HG03135 (cell line): Measurements from ENCODE around the gene ANKS1B.
A peak's percentile ranks its signal among the peaks of the same experiment; 100 is the strongest.

Experiments used
- ATAC-seq: cut with Tn5 transposase; IDR thresholded peaks from one replicate; pipeline ENCODE4 v1.9.1; 2021; ENCODE audit warnings: mild to moderate bottlenecking, moderate library complexity; ENCODE audit not compliant: unreplicated experiment

ANKS1B gene

DNA sequence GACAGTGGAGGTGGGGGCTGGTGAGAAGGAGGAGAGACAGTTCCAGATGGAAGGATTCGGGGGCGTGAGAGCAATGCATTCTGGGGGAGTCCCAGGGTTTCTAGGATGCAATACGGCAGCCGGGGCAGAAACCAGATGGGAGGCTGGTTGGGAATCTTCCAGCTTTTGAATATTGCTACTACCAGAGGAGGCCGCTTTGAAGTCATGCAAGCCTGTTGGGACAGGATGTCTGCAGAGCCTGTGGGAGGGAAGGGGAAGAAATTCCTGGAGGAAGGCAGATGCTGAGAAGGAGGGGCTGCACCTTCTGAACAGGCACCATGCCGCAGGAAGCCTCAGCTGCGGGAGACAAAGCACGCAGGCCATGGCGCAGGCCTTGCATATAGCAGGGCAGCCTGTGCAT, 1234.2 kb downstream of the ANKS1B start:
- ATAC-seq = no peak

DNA sequence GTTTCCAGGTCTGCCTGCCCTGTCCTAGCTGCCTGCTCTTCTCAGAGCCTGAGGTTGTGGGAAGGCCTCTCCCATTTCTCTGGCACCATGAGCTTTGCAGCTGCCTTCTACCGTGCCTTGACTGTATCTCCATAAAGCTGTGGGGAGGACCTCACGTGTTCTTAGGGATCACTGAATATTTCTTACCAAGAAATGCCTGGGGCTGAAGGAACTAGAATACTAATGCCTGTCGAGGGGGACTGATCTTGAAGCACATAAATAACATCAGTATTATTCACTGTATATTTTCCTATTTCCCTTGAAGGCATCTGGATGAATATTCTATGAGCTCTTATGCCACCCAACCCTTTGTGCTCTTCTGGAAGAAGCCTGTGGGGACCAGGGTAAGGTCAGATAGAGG, 1236.3 kb downstream of the ANKS1B start:
- ATAC-seq = no peak

DNA sequence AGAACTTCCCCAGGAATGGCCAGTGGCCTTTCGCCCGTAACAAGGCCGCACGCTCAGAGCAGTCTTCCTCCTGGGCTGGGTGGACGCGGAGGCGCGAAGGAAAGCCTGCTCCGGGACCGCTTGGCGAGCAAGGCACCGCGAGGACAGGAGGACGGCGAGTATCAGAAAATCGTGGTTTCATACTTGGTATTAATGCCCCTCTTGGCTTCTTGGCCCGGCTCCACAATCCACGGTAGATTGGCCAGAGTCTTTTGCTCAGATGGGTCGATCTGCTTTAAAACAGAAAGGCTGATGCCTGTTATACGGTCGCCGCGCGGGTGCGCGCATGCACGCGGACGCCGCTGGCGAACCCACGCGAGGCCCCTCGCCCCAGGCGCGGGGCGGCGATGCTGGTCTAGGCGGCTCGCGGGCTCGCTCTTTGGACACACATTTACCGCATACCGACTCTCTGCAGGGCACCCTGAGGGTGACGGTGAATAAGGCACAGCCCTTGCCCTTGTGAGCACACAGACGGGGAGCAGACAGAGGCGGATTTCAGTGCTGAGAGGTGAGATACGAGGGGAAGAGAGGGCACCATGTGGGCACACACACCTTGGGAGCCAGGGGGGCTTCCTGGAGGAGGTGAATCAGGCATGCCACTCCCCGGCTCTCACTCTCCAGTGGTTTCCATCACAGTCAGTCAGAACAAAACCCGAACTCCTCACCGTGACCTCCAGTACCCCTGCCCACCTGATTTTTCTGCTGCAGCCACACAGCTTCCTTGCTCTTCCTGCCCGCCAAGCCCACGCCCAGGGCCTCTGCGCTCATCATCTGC, 1239.0 kb downstream of the ANKS1B start:
- peak; percentile 56 for ATAC-seq

DNA sequence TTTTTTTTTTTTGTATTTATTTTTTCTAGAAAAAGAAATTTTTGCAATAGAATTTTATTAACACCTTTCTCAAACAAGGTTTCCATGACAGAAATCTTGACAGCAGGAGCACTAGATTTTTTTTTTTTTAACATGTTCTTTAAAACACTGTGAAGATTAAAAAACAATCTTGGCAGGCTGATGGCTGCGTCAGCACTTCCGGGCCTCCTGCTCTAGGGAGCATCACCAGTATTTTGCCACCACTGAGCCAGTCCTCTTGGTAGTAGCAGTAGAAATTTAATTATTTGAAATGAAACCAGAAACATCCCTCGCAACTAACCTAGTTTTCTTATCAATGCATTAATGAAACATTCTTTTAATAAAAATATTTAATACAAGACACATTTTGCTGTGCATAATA, 1240.1 kb downstream of the ANKS1B start:
- ATAC-seq = no peak

DNA sequence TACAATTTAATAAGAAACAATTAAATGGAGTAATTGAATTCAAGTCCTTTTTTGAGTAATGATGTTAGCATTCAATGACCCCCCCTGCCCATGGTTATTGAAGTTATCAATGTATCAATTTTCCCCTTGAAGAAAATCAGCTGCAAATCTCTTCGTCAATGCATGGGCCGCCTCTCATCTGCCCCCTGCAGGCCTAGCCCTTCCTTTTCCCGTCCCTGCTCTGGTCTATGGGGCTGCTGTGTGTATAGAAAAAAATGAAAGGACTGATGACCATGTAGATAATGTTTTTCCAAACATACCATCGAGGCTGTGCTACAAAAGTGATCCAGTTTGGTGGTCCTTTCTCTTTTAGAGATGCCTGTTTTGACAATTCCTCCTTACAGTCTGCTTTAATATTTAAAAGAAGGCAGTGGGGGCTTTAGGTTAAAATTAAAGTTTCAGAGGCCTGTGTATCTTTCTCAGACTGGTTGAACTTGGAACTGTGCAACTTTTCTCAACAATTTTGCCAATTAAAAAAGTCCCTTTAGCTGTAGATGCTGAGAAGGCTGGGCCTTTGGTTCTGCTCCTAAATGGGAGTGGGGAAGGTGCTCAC, 1241.3 kb downstream of the ANKS1B start:
- ATAC-seq = no peak

DNA sequence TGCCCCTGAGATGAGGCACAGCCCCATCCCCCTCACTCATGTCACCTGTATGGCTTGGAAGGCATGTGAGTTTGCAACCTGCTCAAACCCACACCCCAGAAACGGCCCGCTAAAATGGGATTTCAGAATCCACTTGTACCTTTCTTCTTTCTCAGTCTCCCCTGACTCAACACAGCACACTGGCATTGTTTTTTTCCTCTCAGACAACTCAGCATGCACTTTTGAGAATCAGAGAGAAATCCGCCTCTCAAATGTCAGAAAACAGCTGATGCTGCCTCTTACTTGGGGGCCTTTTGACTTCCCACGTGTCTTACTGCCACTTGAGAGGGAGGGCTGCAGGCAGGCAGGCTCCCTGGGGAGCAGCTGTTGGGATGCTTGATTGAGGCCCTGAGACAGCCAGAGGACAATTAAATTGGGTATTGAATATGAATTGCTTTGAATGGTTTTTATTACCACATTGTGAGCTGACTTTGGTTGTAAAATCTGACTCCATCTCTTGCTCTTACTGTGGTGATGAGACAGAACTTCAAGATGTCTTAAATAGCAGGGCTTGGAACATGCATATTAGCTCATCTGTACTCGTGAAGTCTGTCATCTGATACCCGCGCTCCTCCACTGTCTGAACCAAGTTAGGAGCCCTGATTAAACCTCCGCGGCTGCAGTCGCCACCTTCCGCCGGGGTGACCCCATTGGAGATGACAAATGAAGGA, 1243.0 kb downstream of the ANKS1B start:
- ATAC-seq = no peak

DNA sequence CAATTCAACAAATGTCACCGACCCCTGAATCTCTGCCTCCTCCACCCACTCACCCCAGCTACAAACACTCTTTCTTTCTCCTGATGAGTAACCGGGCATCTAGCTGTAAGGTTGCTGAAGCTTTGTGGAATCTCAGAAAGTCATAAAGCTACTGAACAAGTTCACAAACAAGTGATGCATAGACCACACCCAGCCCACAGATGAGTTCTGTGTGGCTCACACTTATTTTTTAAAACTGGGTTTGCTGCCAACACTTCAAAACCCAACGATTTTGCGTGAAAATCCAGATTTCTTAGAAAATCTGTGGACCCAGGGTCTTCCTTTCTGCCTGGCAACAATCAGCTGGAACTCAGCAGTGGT, 1243.6 kb downstream of the ANKS1B start:
- no peak for ATAC-seq

DNA sequence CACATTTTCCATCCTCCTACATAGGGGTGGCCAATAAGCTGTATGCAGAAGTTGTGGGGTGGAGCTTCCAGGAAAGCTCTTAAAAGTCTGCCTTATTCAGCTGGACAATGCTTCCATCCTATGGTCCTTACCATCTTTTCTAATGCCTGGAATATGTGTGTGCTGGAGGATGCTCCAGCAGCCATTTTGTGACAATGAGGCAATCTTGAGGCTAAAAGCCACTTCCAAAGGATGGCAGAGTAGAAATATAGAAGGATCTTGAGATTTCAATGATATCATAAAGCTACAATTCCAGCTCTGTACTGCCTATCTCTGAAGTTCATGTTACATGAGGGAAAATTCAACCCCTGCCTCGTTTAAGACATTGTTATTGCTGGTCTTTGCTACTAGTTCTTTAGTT, 1244.0 kb downstream of the ANKS1B start:
- no peak for ATAC-seq

DNA sequence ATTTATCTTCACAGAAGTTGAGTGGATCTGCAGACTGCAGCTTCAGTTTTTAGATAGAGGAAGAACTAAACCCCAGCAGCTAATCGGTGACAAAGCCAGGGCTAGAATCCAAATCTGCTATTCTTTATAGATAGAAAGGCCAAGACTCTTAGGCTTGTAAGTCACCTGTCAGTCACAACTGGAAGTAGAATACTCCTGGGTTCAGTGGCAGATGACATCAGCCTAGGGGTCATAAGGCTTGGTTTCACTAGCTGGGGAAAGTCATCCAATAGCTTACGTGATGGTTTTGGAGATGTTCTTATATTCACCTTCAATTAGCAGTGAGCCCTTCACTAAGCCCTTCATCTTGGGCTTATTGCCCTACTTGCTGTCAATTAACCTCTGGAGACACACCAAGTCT, 1246.2 kb downstream of the ANKS1B start:
- ATAC-seq = no peak

DNA sequence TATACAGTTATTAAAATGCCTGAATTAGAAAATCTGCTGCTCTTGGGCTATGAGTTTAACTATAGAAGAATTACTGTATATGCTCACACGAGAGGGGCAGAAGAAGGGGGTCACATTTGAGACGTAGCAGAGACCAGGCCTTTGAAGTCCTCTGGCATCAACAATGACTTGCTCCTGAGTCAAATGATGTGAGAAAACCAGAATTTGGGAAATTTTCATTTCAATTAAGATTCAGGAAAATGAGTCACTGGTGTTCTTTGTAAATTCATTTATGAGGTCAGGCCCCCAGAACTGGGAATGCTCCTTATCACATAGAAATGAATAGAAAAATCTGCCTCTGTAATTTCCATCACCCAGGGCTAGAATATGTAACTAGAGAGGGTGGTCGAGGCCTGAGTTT, 1246.7 kb downstream of the ANKS1B start:
- no peak for ATAC-seq

DNA sequence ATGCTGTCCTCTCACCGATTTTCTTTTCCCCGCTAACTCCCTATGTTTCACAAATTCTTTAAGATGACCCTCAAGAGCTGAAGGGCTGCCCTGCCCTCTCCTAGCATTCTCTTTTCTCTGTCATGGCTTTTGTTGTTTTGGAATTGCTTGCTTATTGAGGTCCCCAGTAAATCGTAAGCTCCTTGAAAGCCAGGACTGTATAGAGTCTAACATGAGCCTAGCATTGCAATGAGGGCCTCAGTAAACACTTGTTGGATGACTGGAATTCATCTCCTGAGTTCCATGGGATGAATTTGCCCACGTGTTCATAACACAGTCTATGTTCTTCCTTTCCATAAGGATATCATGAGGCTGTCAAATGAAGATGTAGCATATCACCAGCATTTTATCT, 1247.4 kb downstream of the ANKS1B start:
- ATAC-seq = no peak

DNA sequence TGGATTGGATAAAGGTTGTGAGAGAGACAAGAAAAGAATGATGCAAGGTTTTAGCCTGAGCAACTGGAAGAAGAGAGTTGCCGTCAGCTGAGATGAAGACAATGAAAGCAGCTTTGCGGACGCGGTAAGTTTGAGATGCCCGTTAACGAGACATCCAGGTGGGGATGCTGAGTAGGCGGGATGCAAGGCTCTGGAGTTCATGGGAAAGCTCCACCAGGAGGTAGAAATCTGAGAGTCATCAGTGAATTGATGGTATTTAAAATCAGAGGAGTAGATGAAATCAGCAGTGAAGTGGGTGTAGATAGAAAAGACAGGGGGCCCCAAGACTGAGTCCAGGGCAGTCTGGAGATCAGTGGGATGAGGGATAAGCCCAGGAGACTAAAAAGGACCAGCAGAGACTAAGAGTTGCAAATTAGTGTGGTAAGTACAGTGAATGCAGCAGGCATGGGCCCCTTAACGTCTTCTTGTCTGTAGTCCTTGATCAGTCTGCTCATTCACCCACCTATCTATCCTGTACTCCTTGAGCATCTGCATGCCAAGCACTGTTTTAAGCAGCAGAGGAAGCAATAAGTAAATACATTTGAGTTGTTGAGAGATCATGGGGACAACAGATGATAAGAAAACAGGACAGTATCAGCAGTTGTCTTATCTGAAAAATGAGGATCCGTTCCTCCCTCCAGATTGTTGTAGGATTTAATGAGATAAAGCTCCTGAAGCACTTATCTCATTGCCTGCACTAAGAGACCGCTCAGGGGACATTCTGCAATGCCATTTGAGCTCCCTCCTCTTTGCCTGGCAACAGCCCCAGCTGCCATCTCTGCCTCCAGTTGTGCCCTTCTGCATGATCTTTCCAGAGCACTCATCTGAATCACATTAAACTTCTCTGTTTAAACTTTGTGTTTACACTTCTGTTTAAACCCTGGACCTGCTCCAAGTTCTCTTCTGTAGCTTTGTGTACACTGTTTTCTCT, 1248.1 kb downstream of the ANKS1B start:
- ATAC-seq = no peak

DNA sequence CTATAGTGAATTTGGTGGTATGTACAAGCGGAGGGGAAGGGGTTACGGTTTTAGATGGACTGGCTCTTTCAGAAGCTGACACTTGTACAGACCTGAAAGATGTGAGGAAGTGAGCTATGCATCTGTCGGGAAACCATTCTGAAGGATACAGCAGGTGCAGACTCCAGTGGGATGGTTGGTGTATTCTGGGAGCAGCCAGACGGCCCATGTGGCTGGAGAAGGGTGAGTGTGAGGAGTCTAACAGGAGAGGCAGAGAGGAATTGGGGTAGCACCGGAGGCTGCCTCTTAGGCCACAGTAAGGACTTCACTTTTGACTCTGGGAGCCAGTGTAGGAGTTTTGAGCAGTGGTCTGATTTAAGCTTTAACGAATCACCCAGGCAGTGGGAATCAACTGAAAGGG, 1248.9 kb downstream of the ANKS1B start:
- no peak for ATAC-seq

DNA sequence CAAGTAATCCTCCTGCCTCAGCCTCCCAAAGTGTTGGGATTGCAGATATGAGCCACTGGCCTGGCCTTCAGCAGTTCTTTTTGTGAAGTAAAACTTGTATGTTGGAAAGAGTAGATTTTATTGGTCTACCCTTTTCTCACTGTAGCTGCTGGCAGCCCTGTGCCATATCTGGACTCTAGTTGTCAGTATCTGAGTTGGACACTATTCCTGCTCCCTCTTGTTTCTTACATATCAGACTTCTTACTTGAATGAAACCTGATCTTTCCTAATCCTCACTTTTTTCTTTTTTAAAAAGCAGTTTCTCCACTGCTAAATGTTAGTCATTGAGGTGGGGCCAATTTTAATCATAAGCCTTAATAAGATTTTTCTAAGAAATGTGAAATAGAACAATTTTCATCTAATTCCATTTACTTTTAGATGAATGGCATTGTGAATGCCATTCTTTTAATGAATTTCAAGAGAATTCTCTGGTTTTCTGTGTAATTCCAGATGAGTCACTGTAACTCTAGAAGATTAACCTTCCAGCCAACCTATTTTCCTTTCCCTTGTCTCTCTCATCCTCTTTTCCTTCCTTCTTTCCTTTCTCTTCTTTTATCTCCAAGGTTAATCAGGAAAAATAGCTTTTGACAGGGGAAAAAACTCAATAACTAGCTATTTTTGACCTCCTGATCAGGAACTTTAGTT, 1250.9 kb downstream of the ANKS1B start:
- no peak for ATAC-seq

DNA sequence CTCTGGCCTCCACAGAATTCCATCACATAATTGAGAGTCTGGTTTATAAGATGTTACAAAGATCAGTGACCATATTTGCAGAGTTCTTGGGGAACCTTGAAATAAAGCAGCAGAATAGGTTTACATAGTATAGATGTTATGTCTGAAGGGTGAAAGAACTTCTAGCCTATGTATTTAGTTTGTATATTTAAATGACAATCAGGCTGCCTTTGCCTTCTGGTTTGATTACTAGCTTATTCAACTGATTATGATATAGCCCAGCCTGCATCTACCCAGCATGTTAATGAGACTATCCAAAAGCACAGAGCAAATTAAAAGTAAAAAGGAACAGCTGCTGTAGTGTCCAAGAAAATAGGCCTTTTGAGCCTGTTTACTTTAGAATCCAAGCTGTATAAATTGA, 1254.3 kb downstream of the ANKS1B start:
- no peak for ATAC-seq

DNA sequence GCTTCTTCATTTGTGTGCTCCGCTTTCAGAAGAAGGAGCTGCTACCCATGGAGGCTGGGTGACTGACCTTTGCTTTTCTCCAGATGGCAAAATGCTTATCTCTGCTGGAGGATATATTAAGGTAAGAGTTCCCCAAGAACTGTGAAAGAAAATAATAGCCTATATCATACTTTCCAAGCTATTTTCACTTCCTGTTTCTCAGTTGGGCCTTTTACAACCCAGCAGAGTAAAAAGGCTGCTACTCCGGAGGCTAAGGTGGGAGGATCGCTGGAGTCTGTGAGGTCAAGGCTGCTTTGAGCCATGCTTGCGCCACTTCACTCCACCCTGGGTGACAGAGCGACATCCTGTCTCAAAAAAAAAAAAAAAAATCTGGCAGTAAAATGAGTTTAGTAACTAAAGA, 1257.5 kb downstream of the ANKS1B start:
- no peak for ATAC-seq

DNA sequence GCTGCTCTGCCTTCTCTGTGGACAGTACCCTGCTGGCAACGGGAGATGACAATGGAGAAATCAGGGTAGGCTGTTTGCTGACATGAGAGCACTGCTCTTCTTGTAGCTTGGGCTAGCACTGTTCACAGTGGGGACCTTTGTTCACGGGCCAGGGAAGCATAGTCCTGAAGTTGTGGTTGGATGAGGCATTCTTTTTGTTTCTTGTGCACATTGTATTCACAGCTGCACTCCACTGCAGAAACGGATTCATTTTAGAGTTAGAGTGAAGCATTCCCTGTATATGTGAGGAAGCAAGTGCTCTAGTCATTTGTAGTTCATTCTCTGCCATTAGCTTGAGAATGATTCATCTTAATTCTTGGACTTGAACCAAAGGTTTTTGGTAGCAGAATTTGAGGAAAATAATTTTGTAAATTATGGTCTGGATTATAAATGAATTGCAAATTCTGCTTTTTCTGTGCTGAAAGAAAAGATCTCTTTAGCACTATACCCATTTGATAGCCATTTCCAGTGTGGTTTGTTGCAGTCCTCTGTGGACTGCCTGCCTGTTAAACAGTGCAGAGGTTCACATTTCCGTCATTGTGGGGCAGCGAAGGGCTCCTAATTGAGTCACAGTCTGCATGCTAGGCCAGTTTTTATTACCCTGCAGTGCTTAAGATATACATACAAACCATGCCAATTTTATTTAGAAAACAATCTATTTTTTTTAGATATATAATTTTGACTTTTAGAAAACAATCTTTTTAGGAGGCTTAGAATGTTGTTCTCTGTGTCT, 1259.1 kb downstream of the ANKS1B start:
- ATAC-seq = peak; percentile 81

DNA sequence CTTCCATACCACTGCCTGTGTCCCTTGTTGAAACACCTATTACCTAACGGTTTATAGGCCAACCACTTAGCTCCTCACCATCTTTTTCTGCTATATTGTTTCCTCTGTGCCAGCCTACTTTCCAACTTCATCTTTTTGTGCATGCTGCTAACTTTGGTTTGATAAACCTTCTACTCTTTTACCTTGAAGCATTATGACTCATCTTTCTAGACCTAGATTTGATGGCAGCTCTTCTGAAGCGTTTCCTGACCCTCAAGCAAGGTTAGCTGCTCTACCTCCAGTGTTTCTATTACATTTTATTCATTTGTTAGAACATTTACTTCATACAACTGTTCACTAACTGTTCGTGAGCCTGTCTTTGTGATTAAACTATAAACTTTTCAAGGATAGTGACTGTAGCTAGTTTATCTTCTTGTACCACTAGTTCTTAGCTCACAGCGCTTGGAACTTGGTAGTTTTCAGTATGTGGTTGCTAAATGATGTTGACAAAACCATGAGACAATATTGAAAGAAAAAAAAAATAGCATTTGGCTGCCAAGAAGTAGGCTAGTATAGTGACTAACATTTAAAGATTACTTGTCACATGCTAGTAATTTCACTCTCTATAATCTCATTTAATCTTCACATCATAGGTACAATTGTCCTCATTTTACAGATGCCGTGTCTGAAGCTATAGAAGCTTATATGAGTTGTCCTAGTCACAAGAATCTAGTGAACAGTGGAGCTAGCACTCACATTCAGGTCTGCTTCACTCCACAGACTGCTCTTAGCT, 1260.2 kb downstream of the ANKS1B start:
- ATAC-seq = no peak

DNA sequence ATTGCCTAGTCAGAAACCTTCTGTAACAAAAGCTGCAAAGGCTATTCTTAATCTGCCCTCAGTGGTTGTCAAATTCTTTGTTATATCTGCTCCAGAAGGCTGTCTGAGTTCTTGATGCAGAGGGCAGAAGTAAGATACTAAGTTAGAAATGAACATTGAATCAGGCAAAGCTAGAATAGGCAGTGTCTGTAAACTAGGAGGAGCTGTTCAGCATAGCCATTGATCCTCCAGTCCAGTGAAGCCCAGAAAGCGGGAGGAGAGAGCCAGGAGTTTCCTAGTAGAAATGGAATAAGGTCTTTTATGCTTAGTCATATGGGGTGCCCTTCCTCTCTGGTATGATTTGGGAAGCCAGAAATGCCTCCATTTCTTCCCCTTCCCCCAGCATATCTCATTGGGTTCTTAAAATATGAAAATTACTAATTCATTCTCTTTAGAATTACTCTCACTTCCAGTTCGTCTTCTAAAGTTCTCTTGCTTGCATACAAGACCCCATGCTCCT, 1263.5 kb downstream of the ANKS1B start:
- ATAC-seq = no peak
